Spinal cord (tissue), 10 donors: ENCODE measurements around the gene GBGT1. TPM values are rescaled to one million over a fixed set of nuclear protein-coding genes. Genes with fewer than 3 reads are reported as not detected.
A peak's percentile ranks its signal among the peaks of the same experiment; 100 is the strongest.

Experiments used
- DNase-seq, 6 donors: peaks; one replicate each; pipeline versions ENCODE4 v3.0.0 to v3.0.0-alpha.2; 2013 to 2015; ENCODE audit warnings: low spot score in 6 of 6, low read depth in 4 of 6
- H3K27ac ChIP-seq: one replicate; pipeline ENCODE4 v1.5.1; 2013; ENCODE audit warnings: low read depth, low read length, control low read depth
- H3K27me3 ChIP-seq: one replicate; pipeline ENCODE4 v1.6.1; 2013; ENCODE audit warnings: low read length; ENCODE audit not compliant: control insufficient read depth, insufficient read depth
- H3K36me3 ChIP-seq: one replicate; pipeline ENCODE4 v1.6.1; 2013; ENCODE audit warnings: low read length; ENCODE audit not compliant: control insufficient read depth, insufficient read depth
- H3K4me1 ChIP-seq: one replicate; pipeline ENCODE4 v1.6.1; 2013; ENCODE audit warnings: low read length; ENCODE audit not compliant: control insufficient read depth, insufficient read depth
- H3K4me3 ChIP-seq: one replicate; pipeline ENCODE4 v1.5.1; 2013; ENCODE audit warnings: low read depth, low read length, control low read depth
- H3K9me3 ChIP-seq: one replicate; pipeline ENCODE4 v1.6.1; 2013; ENCODE audit warnings: low read length; ENCODE audit not compliant: control insufficient read depth, insufficient read depth
- WGBS: methylation state at CpG from one replicate; pipeline ENCODE4 v1.1.5; 2013; ENCODE audit warnings: missing lambda C conversion rate; ENCODE audit not compliant: insufficient coverage; 5-methylcytosine and 5-hydroxymethylcytosine counted together
- polyA plus RNA-seq, 2 donors: library from polyadenylated mRNA; unstranded; fragments of 120-200 nt; gene quantifications; one replicate each; pipeline ENCODE4 v1.2.1, GENCODE V29; 2013; ENCODE audit not compliant: insufficient read length in 2 of 2
- total RNA-seq, 2 donors: library from RNA; depleted of rRNA in 1 of 2; stranded (reverse); fragments of 120-200 nt in 1 of 2; fragments of >200 nt in 1 of 2; gene quantifications; one replicate each; pipeline versions ENCODE4 v1.2.3 to v1.2.4, GENCODE V29; 2013 to 2014
- donor health status: healthy.

Gene GBGT1
- total and polyA plus RNA-seq, 4 donors, result 3.9 to 8.6 (median 6.0) TPM

DNA sequence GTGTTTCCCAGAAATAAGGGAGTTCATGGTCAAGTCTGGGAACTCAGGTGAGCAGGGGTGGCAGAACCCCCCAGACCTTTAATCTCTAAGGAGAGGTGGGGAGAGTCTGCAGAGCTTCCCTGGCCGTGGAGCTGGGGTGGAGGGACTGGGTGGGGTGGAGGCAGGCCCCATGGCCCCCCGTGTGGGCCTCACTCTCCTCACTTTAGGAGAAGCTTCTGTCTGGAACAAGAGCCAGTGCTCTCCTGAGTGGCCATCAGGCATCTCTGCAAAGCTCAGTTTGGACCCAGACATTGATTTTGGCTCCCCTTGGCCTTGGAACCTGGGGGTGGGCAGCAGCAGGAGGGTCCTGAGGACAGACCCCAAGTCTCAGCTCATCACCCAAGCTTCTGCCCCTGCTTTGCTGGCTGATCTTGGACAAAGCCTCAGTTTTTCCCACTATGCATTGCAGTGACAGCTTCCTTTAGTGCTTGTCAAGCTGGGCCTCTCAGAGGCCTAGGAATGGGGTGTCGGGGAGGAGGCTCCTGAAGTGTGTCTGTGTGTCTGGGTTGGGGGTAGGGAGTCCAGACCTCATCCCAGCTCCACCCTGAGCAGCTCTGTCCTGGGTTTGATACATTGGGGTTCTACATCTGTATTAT is 3.5 kb upstream of the GBGT1 start:
- no peak for DNase-seq
- WGBS, result 80% methylated on average over 1 of the region's 3 CpGs

DNA sequence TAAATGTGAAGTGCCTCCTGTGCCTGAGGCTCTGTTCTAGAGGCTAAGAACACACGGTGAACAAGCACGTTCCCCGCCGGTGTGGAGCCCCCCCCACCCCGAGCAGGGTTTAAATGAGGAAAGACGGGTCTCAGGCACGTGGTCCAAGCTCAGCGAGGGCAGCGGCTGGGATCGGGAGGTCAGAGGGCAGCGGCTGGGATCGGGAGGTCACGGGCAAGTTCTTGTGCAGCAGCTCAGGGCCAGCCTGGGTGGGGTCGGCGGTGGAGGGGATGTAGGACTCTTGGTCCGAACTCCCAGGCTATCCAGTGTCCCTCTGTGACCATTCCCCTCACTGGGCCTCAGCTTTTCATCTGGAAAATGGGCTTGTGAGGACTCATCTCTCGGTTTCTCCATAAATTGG is 2.7 kb upstream of the GBGT1 start:
- H3K36me3 ChIP-seq, result no peaks in the 10 kb centered on the region
- H3K27ac ChIP-seq, result no peak overlapping the region
- no peak overlapping the region for H3K4me3 ChIP-seq
- DNase-seq, result no peak
- no peaks in the 10 kb centered on the region for H3K9me3 ChIP-seq
- H3K27me3 ChIP-seq, result peaks cover 24% of the 10 kb centered on the region
- H3K4me1 ChIP-seq, result peaks cover 22% of the 10 kb centered on the region
- WGBS, result 82% methylated on average over 16 of the region's 17 CpGs

More for the DNA sequence above, 3.5 kb upstream of the GBGT1 start:
- Histone ChIP-seq H3K27ac (no peak overlapping the region), H3K9me3 (no peaks in the 10 kb centered on the region), H3K4me1 (peaks cover 22% of the 10 kb centered on the region), H3K4me3 (no peak overlapping the region), H3K36me3 (no peaks in the 10 kb centered on the region), H3K27me3 (peaks cover 22% of the 10 kb centered on the region)

DNA sequence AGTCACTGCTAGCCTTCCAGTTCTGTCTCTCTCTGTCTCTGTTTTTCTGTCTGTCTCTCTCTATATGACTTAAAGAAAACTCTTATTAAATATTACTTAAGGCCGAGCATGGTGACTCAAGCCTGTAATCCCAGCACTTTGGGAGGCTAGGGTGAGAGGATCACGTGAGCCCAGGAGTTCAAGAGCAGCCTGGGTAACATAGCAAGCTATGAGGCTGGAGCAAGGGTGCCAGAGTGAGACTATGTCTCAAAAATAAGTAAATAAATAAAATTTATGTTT is 1.7 kb upstream of the GBGT1 start:
- Histone ChIP-seq H3K27ac (no peak overlapping the region), H3K4me3 (no peak overlapping the region), H3K27me3 (peaks cover 24% of the 10 kb centered on the region), H3K36me3 (no peaks in the 10 kb centered on the region), H3K4me1 (peaks cover 22% of the 10 kb centered on the region), H3K9me3 (no peaks in the 10 kb centered on the region)
- no CpG with 5 or more reads among the region's 2 CpGs for WGBS
- no peak for DNase-seq

DNA sequence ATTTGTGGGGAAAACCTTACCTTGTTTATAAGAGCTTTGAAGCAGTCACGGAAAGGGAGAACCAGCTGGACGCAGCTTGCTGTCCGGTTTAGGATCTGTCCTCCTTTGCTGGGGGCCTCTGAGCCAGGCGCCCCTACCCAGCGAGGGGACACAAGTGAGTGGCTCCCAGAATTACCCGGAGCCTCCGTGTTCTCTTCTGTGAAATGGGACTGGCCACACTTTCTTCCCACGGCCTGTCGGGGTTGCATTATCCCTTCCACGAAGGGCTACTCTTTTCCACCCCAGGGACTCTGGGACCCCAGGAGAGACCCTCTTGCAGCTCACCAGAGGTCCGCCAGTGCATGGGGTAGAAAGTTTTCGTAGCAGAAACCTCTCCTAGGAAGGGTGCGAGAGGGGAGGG is 477 bp upstream of the GBGT1 start:
- WGBS, result 83% methylated on average over 11 of the region's 13 CpGs
- Histone ChIP-seq H3K27ac (no peak overlapping the region), H3K4me1 (peaks cover 22% of the 10 kb centered on the region), H3K27me3 (peaks cover 24% of the 10 kb centered on the region), H3K9me3 (no peaks in the 10 kb centered on the region), H3K36me3 (no peaks in the 10 kb centered on the region), H3K4me3 (peak overlapping the region; percentile 45)
- no peak for DNase-seq

DNA sequence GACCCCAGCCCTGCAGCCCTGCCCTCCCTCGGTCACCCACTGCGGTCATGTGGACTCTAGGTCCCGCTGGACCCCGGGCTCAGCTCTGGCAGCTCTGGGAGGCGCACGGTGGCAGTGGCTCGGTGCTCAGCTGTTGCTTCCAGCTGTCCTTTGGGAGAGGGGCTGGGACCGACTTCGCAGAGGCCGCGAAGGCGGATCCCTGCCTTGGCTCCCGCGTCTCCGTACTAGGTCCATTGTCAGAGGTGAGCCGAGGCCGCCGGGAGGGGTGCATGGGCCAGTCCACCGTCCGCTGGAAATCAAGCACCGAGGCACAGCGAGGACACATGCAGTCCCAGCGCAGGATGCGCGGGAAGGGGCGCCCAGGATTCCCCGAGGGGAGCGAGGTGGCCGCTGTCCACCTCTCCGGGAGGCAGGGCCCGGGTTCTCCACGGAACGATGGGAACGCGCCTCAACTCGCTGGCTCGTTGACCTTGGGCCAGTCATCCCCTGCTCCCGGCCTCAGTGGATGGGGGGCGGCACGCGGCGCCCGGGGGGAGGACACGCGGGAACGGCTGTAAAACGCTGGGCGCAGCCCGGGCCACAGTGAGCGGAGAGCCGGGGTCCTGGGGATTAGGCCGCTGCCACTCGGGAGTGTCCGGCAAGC is 732 bp downstream of the GBGT1 start:
- Histone ChIP-seq H3K4me1 (peaks cover 22% of the 10 kb centered on the region), H3K27ac (no peak overlapping the region), H3K9me3 (no peaks in the 10 kb centered on the region), H3K36me3 (no peaks in the 10 kb centered on the region), H3K4me3 (peak overlapping the region; percentile 45), H3K27me3 (peaks cover 24% of the 10 kb centered on the region)
- WGBS, result 16% methylated on average over 54 of the region's 54 CpGs
- DNase-seq, result no peak

DNA sequence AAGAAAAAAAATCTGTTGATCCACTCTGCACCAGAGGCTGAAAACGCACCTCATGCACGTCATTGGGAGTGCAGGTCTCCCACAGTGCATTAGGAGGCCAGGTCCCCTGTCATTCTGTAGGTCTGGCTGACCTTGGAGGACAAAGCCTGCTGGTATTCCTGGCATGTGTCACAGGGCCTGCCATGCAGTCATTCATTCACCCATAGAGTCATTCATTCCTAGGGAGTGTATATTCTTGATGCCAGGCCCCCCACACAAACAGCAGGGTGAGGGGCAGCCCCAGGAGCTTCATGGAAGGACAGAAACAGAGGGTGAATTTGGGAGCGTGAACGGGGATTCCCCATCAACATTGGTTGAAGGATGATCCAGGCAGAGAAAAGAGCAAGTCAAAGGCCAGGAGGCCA is 2.2 kb downstream of the GBGT1 start:
- DNase-seq, result no peak
- 60% methylated on average over 4 of the region's 4 CpGs for WGBS
- no peak overlapping the region for H3K27ac ChIP-seq

DNA sequence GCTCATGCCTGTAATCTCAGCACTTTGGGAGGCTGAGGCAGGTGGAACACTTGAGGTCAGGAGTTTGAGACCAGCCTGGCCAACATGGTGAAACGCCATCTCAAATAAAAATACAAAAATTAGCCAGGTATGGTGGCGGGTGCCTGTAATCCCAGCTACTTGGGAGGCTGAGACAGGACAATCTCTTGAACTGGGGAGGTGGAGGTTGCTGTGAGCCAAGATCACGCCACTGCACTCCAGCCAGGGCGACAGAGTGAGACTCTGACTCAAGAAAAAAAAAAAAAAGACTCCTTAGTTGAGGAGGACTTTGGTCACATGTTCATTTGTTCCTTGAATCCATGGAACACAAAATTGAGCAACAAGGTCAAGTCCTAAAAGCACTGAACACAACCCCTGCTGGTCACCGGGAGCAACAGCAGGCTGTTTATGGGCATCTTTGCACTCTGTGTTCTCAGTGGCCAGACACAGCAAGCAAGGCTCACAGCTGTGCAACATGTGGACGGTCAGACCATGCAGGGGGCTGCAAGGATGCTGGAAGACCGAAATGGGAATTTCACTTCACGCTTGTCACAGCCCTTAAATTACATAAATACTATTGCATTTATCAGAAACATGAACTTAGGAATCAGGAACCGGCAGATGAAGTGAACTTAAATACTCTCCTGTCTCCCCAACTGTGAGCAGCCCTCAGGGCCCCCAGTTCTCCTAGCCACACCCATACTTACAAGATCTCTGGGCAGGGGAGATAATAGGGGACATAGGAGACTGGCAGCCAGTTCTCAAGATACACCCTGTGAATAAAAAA is 2.8 kb downstream of the GBGT1 start:
- WGBS, result 71% methylated on average over 4 of the region's 9 CpGs
- Histone ChIP-seq H3K9me3 (no peaks in the 10 kb centered on the region), H3K27ac (no peak overlapping the region), H3K36me3 (peaks cover 5% of the 10 kb centered on the region), H3K4me1 (peaks cover 22% of the 10 kb centered on the region), H3K27me3 (peaks cover 24% of the 10 kb centered on the region), H3K4me3 (no peak overlapping the region)
- peak in 2 of 6 donors; percentile 51 to 59 for DNase-seq

More for the DNA sequence above, 2.2 kb downstream of the GBGT1 start:
- no peak overlapping the region for H3K4me3 ChIP-seq
- H3K9me3 ChIP-seq, result no peaks in the 10 kb centered on the region
- peaks cover 3% of the 10 kb centered on the region for H3K36me3 ChIP-seq
- peaks cover 22% of the 10 kb centered on the region for H3K4me1 ChIP-seq
- H3K27me3 ChIP-seq, result peaks cover 24% of the 10 kb centered on the region

DNA sequence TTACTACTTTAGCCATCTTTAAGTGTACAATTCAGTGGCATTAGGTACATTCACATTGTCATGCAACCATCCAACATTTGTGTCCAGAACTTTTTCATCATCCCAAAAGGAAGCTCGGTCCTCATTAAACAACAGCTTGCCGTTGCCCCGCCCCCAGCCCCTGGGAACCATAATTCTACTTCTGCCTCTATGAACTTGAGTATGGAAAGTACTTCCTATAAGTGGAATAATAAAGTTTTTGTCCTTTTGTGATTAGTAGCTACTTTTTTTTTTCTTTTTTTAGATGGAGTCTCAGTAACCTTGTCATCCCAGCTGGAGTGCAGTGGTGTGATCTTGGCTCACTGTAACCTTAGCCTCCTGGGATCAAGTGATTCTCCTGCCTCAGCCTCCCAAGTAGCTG is 5.0 kb downstream of the GBGT1 start:
- DNase-seq, result no peak
- Histone ChIP-seq H3K4me3 (no peak overlapping the region), H3K27ac (no peak overlapping the region), H3K36me3 (peaks cover 10% of the 10 kb centered on the region), H3K9me3 (no peaks in the 10 kb centered on the region), H3K4me1 (peaks cover 12% of the 10 kb centered on the region), H3K27me3 (peaks cover 14% of the 10 kb centered on the region)
- no CpG with 5 or more reads among the region's 3 CpGs for WGBS

DNA sequence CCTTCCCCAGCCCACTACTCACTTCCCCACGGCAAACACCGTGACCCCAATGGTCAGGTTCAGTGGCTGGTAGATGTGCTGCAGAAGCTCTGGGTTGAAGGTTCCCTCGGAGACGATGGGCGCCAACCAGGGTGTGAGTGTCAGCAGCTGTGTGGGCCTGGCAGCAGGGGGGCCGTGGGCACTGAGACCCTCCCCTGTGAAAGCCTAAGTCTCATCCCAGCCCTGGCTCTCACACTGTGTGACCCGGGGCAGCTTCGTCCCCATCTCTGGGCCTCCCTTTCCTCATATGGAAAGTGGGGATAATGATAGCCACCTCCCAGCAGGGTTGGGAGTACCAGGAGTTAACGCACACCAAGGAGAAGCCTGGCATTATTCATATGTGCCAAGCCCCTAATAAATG is 8.6 kb downstream of the GBGT1 start:
- no peak overlapping the region for H3K27ac ChIP-seq
- H3K4me3 ChIP-seq, result no peak overlapping the region
- 71% methylated on average over 5 of the region's 9 CpGs for WGBS
- no peak for DNase-seq
- no peaks in the 10 kb centered on the region for H3K9me3 ChIP-seq
- peaks cover 6% of the 10 kb centered on the region for H3K4me1 ChIP-seq
- H3K36me3 ChIP-seq, result peaks cover 10% of the 10 kb centered on the region
- H3K27me3 ChIP-seq, result no peaks in the 10 kb centered on the region
